Chondrocyte (in vitro differentiated cells): Measurements from ENCODE around the gene SORBS2. TPM values are rescaled to one million over a fixed set of nuclear protein-coding genes. Genes with fewer than 3 reads are reported as not detected.

Source experiments
- DNase-seq: peaks from one replicate; pipeline ENCODE4 v3.0.0; 2021; ENCODE audit warnings: mixed read lengths, low spot score
- H3K27ac Mint-ChIP-seq: one replicate; pipeline ENCODE4 v1.8.0; 2021; ENCODE audit warnings: mild to moderate bottlenecking, moderate library complexity, mixed read lengths; ENCODE audit not compliant: unreplicated experiment
- H3K27me3 Mint-ChIP-seq: 2 replicates; pipeline ENCODE4 v1.8.0; 2021; ENCODE audit warnings: low read depth, mixed read lengths
- H3K36me3 Mint-ChIP-seq: 2 replicates; pipeline ENCODE4 v1.8.0; 2021; ENCODE audit warnings: low read depth, mixed read lengths
- H3K4me1 Mint-ChIP-seq: 2 replicates; pipeline ENCODE4 v1.8.0; 2021; ENCODE audit warnings: low read depth, mild to moderate bottlenecking, mixed read lengths
- H3K4me3 Mint-ChIP-seq: one replicate; pipeline ENCODE4 v1.8.0; 2021; ENCODE audit warnings: mild to moderate bottlenecking, moderate library complexity, mixed read lengths; ENCODE audit not compliant: unreplicated experiment
- H3K9me3 Mint-ChIP-seq: 2 replicates; pipeline ENCODE4 v1.8.0; 2021; ENCODE audit warnings: low read depth, mixed read lengths
- total RNA-seq: library from RNA; stranded (reverse); gene quantifications from 3 replicates; pipeline ENCODE4 v1.2.1, GENCODE V29; 2021
- TF ChIP-seq, protein P1 (sequence below): fragments of 200-600 bp; sonication (generic); IDR thresholded peaks from 2 replicates; pipeline ENCODE4 v1.5.0; 2021; ENCODE audit warnings: antibody characterized with exemption, mild to moderate bottlenecking, moderate library complexity

The SORBS2 gene
- total RNA-seq, 1 donor from 2014 or later = 104 TPM

DNA sequence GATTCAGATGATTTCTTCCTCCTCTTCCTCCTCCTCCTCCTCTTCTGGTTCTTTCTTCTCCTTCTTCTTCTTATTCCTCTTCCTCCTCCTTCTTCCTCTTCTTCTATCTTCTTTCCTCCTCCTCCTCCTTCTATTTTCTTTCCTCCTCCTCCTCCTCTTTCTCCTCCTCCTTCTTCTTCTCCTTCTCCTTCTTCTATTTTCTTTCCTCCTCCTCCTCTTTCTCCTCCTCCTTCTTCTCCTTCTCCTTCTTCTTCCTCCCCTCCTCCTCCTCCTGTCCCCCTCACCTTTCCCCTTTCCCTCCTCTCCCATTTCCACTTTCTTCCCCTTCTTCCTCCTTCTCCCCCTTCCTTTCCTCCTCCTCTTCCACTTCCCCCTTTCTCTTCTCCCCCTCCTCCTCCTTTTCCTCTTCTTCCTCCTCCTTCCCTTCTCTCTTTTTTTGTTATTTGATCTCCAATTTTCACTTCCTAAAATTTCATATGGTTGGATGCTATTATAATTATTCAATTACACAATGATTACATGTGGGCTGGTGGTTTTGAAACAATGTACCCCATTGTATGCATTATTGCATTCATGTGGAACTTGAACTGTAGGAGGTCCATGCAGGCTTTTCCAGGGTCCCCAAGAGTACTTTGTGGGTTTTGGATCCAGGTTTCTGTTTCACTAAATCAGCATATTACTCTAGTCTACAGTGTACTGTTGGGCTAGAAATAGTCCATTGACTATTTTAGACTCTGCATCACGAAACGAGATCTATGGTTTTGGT lies 68.1 kb downstream of the SORBS2 start:
- peaks cover 42% of the 10 kb centered on the region for H3K4me1 Mint-ChIP-seq

DNA sequence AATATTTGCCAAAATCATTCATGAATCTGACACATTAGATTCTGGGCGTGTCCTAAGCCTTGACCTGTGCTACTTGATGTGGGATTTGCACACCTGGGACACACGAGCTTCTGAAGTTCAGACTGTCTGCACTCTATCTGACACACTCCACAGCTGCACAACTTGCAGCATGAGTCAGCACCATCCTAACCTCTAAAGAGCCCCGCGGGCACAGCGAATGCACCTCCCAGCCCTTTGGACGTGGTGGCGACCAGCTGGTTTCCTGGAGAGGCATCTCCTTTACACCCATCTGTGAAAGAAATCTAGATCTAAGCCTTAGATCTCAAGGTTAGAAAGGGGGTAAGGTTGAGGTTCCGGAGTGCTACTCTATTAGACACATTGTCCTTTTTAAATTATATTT lies 69.2 kb downstream of the SORBS2 start:
- DNase-seq = no peak
- H3K4me3 Mint-ChIP-seq = no peak overlapping the region
- no peaks in the 10 kb centered on the region for H3K9me3 Mint-ChIP-seq
- no peak overlapping the region for H3K27ac Mint-ChIP-seq
- no peaks in the 10 kb centered on the region for H3K27me3 Mint-ChIP-seq
- TF ChIP-seq, protein P1, sequence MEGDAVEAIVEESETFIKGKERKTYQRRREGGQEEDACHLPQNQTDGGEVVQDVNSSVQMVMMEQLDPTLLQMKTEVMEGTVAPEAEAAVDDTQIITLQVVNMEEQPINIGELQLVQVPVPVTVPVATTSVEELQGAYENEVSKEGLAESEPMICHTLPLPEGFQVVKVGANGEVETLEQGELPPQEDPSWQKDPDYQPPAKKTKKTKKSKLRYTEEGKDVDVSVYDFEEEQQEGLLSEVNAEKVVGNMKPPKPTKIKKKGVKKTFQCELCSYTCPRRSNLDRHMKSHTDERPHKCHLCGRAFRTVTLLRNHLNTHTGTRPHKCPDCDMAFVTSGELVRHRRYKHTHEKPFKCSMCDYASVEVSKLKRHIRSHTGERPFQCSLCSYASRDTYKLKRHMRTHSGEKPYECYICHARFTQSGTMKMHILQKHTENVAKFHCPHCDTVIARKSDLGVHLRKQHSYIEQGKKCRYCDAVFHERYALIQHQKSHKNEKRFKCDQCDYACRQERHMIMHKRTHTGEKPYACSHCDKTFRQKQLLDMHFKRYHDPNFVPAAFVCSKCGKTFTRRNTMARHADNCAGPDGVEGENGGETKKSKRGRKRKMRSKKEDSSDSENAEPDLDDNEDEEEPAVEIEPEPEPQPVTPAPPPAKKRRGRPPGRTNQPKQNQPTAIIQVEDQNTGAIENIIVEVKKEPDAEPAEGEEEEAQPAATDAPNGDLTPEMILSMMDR = no peak
- peaks cover 4% of the 10 kb centered on the region for H3K36me3 Mint-ChIP-seq
- H3K4me1 Mint-ChIP-seq = peaks cover 53% of the 10 kb centered on the region

More for the DNA sequence above, 68.1 kb downstream of the SORBS2 start:
- Mint-ChIP-seq H3K36me3 (peaks cover 6% of the 10 kb centered on the region), H3K4me3 (no peak overlapping the region), H3K9me3 (no peaks in the 10 kb centered on the region), H3K27me3 (no peaks in the 10 kb centered on the region), H3K27ac (no peak overlapping the region)
- TF ChIP-seq, protein P1 = no peak
- no peak for DNase-seq

DNA sequence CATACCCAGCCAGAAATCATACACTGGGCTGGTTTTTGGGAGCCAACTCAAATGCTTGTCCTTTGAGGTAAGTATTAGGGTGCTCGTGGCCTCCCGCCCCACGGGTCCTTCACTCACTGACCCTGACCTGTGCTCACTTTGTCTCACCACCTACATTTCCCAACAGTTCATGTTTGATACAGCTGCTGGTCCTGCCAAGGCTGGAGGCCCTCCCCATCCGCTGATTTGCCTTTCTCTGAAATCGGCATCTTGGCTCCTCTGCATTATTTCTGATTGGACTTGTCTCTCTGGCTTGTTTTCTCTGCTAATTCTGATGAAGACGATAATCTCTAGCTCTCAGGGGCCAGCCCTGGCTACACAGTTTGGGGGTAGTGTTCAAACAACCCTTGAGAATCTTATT lies 70.2 kb downstream of the SORBS2 start:
- TF ChIP-seq, protein P1 = no peak
- Mint-ChIP-seq H3K27me3 (no peaks in the 10 kb centered on the region), H3K4me3 (no peak overlapping the region), H3K4me1 (peaks cover 63% of the 10 kb centered on the region), H3K36me3 (peaks cover 4% of the 10 kb centered on the region), H3K27ac (no peak overlapping the region), H3K9me3 (no peaks in the 10 kb centered on the region)
- DNase-seq = no peak

DNA sequence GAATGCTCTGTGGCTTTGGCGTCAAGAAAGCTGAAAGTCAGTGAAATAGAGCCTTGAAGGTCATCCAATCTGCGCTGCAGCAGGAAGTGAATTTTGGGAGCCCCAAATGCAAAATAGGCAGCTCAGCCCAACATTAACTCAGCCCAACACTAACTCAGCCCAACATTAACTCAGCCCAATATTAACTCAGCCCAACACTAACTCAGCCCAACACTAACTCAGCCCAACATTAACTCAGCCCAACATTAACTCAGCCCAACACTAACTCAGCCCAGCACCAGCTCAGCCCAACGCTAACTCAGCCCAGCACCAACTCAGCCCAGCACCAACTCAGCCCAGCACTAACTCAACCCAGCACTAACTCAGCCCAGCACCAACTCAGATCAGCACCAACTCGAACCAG lies 71.5 kb downstream of the SORBS2 start:
- Mint-ChIP-seq H3K4me3 (no peak overlapping the region), H3K9me3 (no peaks in the 10 kb centered on the region), H3K4me1 (peaks cover 71% of the 10 kb centered on the region), H3K27me3 (no peaks in the 10 kb centered on the region), H3K27ac (no peak overlapping the region), H3K36me3 (peaks cover 2% of the 10 kb centered on the region)
- TF ChIP-seq, protein P1 = no peak
- DNase-seq = no peak

DNA sequence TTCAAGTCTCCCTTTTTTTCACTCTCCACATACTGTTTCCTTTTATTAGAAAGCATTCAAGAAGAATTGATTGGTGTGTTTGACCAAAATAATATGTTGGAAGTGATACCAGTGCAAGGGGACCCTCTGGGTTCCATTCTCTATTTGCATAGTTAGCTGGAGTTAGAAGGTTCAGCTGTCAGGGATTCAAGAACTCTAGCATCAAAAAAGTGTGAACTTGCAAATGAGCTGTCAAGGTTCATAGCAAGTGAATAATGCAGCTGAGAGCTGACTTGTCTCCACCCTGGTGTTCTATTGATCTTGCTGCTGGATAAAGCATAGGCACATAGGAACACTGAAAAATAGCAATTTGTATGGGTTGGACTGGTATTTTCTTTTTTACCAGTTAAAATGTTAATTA lies 73.2 kb downstream of the SORBS2 start:
- Mint-ChIP-seq H3K36me3 (peaks cover 4% of the 10 kb centered on the region), H3K9me3 (no peaks in the 10 kb centered on the region), H3K27me3 (no peaks in the 10 kb centered on the region), H3K27ac (peak overlapping the region; percentile 90), H3K4me3 (no peak overlapping the region), H3K4me1 (peaks cover 86% of the 10 kb centered on the region)
- DNase-seq = no peak
- TF ChIP-seq, protein P1 = no peak
